Ovary (tissue), 9 donors: ENCODE data around the gene CSGALNACT2. TPM values are rescaled to one million over a fixed set of nuclear protein-coding genes. Genes with fewer than 3 reads are reported as not detected.
A peak's percentile ranks its signal among the peaks of the same experiment; 100 is the strongest.

Source experiments
- DNase-seq, 5 donors: peaks; one replicate each; pipeline ENCODE4 v3.0.0-alpha.2; 2019 to 2020
- H3K27ac ChIP-seq, 2 donors: fragments of 200-600 bp; one replicate each; pipeline versions ENCODE4 v1.5.1 to v1.8.0; 2019 to 2022
- H3K27me3 ChIP-seq: fragments of 200-600 bp; one replicate; pipeline ENCODE4 v1.8.0; 2022
- H3K36me3 ChIP-seq: fragments of 200-600 bp; sonication (generic); one replicate; pipeline ENCODE4 v1.5.1; 2019
- H3K4me1 ChIP-seq: one replicate; pipeline ENCODE4 v1.8.1; 2013; ENCODE audit warnings: mild to moderate bottlenecking, moderate library complexity; ENCODE audit not compliant: insufficient read depth
- H3K4me3 ChIP-seq: fragments of 200-600 bp; sonication (generic); one replicate; pipeline ENCODE4 v1.5.1; 2017
- H3K9me3 ChIP-seq, 2 donors: fragments of 200-600 bp in 1 of 2; sonication (generic) in 1 of 2; one replicate each; pipeline versions ENCODE4 v1.5.1 to v1.8.1; 2013 to 2019; ENCODE audit warnings: mild to moderate bottlenecking in 1 of 2, moderate library complexity in 1 of 2
- EP300 ChIP-seq: sonication (generic); formaldehyde crosslinking; IDR thresholded peaks from one replicate; pipeline ENCODE4 v1.6.1; 2017; ENCODE audit warnings: antibody characterized with exemption
- POLR2A ChIP-seq: fragments of 450-650 bp; IDR thresholded peaks from one replicate; pipeline ENCODE4 v1.6.1; 2017; ENCODE audit warnings: antibody characterized with exemption, mild to moderate bottlenecking, moderate library complexity
- WGBS, 3 donors: extraction: QIAGEN DNeasy Blood & Tissue Kit in 1 of 3; methylation state at CpG; one replicate each; pipeline versions ENCODE4 v1.1.5 to v1.1.7; 2013 to 2017; 5-methylcytosine and 5-hydroxymethylcytosine counted together
- intact Hi-C, 4 donors: fragments of 100-400 bp; cut with DNase I; formaldehyde crosslinking; loops; one replicate each; pipeline versions ENCODE4 v1.11.0 to v1.15.1; 2022 to 2023
- polyA plus RNA-seq, 2 donors: library from polyadenylated mRNA; stranded (reverse); fragments of 200-250 nt in 1 of 2; fragments of 350-450 nt in 1 of 2; fragmentation: Illumina TruSeq in 1 of 2; extraction: RNeasy Lipid Tissue Mini Kit (QIAGEN cat#74804) in 1 of 2; gene quantifications; one replicate each; pipeline ENCODE4 v1.2.3, GENCODE V29; 2013 to 2014
- total RNA-seq, 7 donors: library from RNA; depleted of rRNA in 2 of 7; stranded (reverse); fragments of >200 nt in 2 of 7; fragmentation: NEBNext Ultra II Directional in 3 of 7; extraction: Animal tissue kit (Norgen Biotek cat#: 25700) in 3 of 7; gene quantifications; one replicate each; pipeline versions ENCODE4 v1.1.0 to v1.2.4, GENCODE V29; 2016 to 2023
- TF ChIP-seq, protein P1 (sequence below), 3 donors: fragments of 450-650 bp in 2 of 3; fragments of 200-600 bp in 1 of 3; IDR thresholded peaks; one replicate each; pipeline versions ENCODE4 v1.5.1 to v1.8.0; 2016 to 2022; ENCODE audit warnings: antibody characterized with exemption in 3 of 3, mild to moderate bottlenecking in 1 of 3
- donor health status: DM: no; HTN: no; CAD: no; lungs with moderate emphysema.
- donor health status: DM: no; HTN: no; CAD: no.
- donor health status: Bipolar disorder and iron deficiency.
- donor health status: DM: yes; HTN: yes; CAD: no.
- donor health status: DM: no; HTN: no; CAD: no.
- donor health status: DM: yes; HTN: yes; CAD: no.

CSGALNACT2 gene
- total and polyA plus RNA-seq, 9 donors, result 14.8 to 27.2 (median 21.8) TPM

DNA sequence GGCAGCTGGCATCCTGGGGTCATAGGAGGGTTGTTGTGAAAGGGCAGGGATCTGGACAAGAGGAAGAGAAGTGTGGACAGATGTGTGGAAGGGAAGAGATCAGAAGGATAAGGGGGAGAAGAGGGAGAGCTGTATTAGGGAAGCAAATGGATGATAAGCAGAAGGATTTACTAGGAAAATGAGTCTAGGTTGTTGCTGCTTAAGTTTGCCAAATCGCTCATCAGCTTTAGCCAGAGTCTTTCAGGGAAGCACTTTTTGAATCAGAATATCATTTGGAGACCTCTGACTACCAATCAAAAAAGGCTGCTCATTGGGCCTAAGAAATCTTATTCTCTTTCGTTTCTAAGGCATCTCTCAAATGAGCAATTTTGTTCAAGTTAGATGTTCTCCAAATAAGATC lies 2.6 kb upstream of the CSGALNACT2 start:
- no peak for DNase-seq
- intact Hi-C loops, result no loop called here
- WGBS, 3 donors, result 86 to 90% (median 89%) methylated on average over 2 of the region's 2 CpGs
- Histone ChIP-seq H3K27ac (no peak overlapping the region), H3K9me3 (no peaks in the 10 kb centered on the region), H3K4me3 (no peak overlapping the region), H3K4me1 (peaks cover 4% of the 10 kb centered on the region), H3K27me3 (no peaks in the 10 kb centered on the region), H3K36me3 (no peaks in the 10 kb centered on the region)
- TF ChIP-seq, protein P1, sequence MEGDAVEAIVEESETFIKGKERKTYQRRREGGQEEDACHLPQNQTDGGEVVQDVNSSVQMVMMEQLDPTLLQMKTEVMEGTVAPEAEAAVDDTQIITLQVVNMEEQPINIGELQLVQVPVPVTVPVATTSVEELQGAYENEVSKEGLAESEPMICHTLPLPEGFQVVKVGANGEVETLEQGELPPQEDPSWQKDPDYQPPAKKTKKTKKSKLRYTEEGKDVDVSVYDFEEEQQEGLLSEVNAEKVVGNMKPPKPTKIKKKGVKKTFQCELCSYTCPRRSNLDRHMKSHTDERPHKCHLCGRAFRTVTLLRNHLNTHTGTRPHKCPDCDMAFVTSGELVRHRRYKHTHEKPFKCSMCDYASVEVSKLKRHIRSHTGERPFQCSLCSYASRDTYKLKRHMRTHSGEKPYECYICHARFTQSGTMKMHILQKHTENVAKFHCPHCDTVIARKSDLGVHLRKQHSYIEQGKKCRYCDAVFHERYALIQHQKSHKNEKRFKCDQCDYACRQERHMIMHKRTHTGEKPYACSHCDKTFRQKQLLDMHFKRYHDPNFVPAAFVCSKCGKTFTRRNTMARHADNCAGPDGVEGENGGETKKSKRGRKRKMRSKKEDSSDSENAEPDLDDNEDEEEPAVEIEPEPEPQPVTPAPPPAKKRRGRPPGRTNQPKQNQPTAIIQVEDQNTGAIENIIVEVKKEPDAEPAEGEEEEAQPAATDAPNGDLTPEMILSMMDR (IDR thresholded peaks at IDR 0.05), result no peak
- TF ChIP-seq EP300 (no peak), POLR2A (no peak)

DNA sequence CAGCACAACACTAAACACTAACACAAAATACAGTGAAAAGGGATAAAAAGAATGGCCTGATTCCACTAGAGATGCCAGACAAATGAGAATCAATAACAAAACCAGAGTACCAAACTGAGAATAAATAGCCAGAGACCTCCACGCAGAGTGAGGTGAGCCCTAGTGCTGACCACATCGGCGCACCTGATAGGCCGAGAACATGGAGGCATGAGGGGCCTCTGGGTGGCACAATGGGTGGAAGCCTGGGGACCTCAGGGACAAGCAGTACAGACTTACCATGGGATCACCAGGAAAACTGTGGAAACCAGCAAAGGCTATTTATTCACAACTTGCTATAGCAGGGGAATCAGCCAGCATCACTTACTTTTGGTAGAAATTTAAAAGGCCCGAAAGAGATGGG lies 1.8 kb upstream of the CSGALNACT2 start:
- no peak overlapping the region for H3K27ac ChIP-seq
- H3K4me3 ChIP-seq, result no peak overlapping the region
- H3K4me1 ChIP-seq, result peaks cover 4% of the 10 kb centered on the region
- no peaks in the 10 kb centered on the region for H3K9me3 ChIP-seq
- no peaks in the 10 kb centered on the region for H3K27me3 ChIP-seq
- DNase-seq, result no peak
- no peaks in the 10 kb centered on the region for H3K36me3 ChIP-seq
- intact Hi-C loops, result no loop called here
- 89 to 92% (median 90%) methylated on average over 5 of the region's 5 CpGs for WGBS, 3 donors
- TF ChIP-seq, protein P1 (IDR thresholded peaks at IDR 0.05), result no peak
- TF ChIP-seq POLR2A, result no peak
- TF ChIP-seq EP300, result no peak

DNA sequence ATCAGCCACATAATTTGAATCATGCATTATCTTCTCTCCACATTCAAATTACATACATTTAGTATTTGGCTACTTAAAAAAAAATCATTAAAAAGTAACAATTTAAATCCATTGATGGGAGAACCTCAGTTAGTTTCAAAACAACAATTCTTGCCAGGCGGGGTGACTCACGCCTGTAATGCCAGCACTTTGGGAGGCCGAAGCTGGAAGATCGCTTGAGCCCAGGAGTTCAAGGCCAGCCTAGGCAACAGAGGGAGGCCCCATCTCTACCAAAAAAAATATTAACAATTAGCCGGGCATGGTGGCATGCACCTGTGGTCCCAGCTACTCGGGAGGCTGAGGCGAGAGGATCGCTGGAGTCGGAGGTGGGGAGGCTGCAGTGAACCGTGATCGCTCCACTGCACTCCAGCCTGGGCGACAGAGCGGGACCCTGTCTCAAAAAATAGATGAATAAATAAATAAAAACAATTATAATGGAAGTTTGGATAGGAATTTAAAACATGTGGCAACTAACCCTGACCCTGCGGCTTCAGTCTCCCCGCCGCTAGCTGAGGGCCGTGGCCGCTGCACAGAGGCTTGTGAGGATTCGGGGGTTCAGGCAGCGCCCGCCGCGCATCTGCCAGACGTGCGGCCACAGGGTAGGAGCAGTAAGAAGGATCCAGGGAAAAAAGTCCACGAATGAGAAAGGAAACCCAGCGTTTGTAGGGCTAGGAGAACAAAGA lies 1.1 kb upstream of the CSGALNACT2 start:
- H3K36me3 ChIP-seq, result no peaks in the 10 kb centered on the region
- DNase-seq, result peak in 4 of 5 donors; percentile 41 to 56 (median 50)
- peak overlapping the region; percentile 94 for H3K4me3 ChIP-seq
- peaks cover 4% of the 10 kb centered on the region for H3K4me1 ChIP-seq
- intact Hi-C loops, result no loop called here
- H3K27me3 ChIP-seq, result no peaks in the 10 kb centered on the region
- TF ChIP-seq EP300, result no peak
- TF ChIP-seq, protein P1 (IDR thresholded peaks at IDR 0.05), result no peak
- TF ChIP-seq POLR2A, result no peak
- peak overlapping the region; percentile 96 to 97 for H3K27ac ChIP-seq
- 11 to 21% (median 14%) methylated on average over 27 of the region's 27 CpGs for WGBS, 3 donors
- H3K9me3 ChIP-seq, result no peaks in the 10 kb centered on the region

DNA sequence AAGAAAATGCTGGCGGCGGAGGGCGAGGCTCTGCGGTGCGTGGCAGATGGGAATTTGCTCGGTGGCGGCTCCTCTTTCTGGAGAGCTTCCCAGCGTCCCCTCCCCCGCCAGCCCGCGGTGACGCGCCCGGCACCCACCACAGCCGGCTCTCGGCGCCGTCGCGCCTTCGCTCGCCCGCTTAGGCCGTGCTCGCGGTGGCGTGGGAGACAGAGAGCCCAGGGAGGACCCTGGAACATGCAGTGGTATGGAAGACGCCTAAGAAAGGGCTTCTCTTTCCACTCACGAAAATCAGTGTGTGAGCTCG lies 576 bp upstream of the CSGALNACT2 start:
- WGBS, 3 donors, result 0% methylated on average over 30 of the region's 30 CpGs
- H3K4me1 ChIP-seq, result peaks cover 4% of the 10 kb centered on the region
- peak; percentile 62 to 81 (median 75) for DNase-seq
- H3K36me3 ChIP-seq, result no peaks in the 10 kb centered on the region
- H3K27me3 ChIP-seq, result no peaks in the 10 kb centered on the region
- TF ChIP-seq, protein P1 (IDR thresholded peaks at IDR 0.05), result no peak
- TF ChIP-seq POLR2A (no peak), EP300 (no peak)
- H3K9me3 ChIP-seq, result no peaks in the 10 kb centered on the region
- intact Hi-C loops, result no loop called here
- H3K4me3 ChIP-seq, result peak overlapping the region; percentile 94
- H3K27ac ChIP-seq, result peak overlapping the region; percentile 96 to 97
